ENCODE results near the gene TRIM4.

- TF ChIP-seq CTCF (IDR thresholded peaks at IDR 0.05; ENCODE audit: insufficient read depth, low read length) (no peak), POLR2AphosphoS5 (IDR thresholded peaks at IDR 0.05; ENCODE audit: low read depth) (no peak), GABPA (IDR thresholded peaks at IDR 0.05; ENCODE audit: low read depth) (no peak), REST (IDR thresholded peaks at IDR 0.05; ENCODE audit: insufficient replicate concordance, low read depth) (no peak), SPI1 (IDR thresholded peaks at IDR 0.05; ENCODE audit: borderline replicate concordance, low read depth) (no peak)
These were observed 70.7 kb downstream of the TRIM4 start for GRCh38 chr7:99848420-99849216.

All from HL-60 (cell line).